PC-3 (cell line): ENCODE results near the gene SNCAIP. TPM values are rescaled to one million over a fixed set of nuclear protein-coding genes. Genes with fewer than 3 reads are reported as not detected.

ENCODE experiments used
- ATAC-seq: fragments of 200-7000 bp; cut with Tn5 transposase; 2 replicates; pipeline ENCODE4 v1.9.1; 2020; ENCODE audit warnings: mild to moderate bottlenecking, moderate library complexity
- BruUV-seq: library from RNA; stranded (reverse); fragments of 400-500 nt; replicated peaks from 2 replicates; lab custom pipeline; 2021; lab: Mats Ljungman, UMichigan
- CTCF ChIA-PET: fragments of 300-600 bp; sonication (Branson Sonifier 250); formaldehyde crosslinking; loops from one replicate; lab custom pipeline; 2022; ENCODE audit warnings: antibody characterized with exemption; lab: Charles Lee
- POLR2A ChIA-PET: fragments of 300-600 bp; sonication (Branson Sonifier 250); formaldehyde crosslinking; loops from one replicate; lab custom pipeline; 2022; ENCODE audit warnings: antibody characterized with exemption; ENCODE audit not compliant: unreplicated experiment; lab: Charles Lee
- DNase-seq: peaks from one replicate; pipeline ENCODE4 v3.0.0-alpha.2; 2015
- H2AFZ ChIP-seq: fragments of 300-600 bp; sonication (generic); 2 replicates; pipeline ENCODE4 v1.6.0; 2016; ENCODE audit warnings: antibody characterized with exemption, low read length
- H3F3A ChIP-seq: fragments of 300-600 bp; sonication (generic); one replicate; pipeline ENCODE4 v1.6.0; 2017; ENCODE audit warnings: antibody characterized with exemption, low read length, control low read depth, mild to moderate bottlenecking; ENCODE audit not compliant: unreplicated experiment
- H3K27ac ChIP-seq: fragments of 300-600 bp; sonication (generic); 2 replicates; pipeline ENCODE4 v1.5.1; 2016; ENCODE audit warnings: mild to moderate bottlenecking, low read length
- H3K27me3 ChIP-seq: fragments of 300-600 bp; sonication (generic); 2 replicates; pipeline ENCODE4 v1.6.1; 2016; ENCODE audit warnings: low read length, mixed read lengths
- H3K36me3 ChIP-seq: fragments of 300-600 bp; sonication (generic); 2 replicates; pipeline ENCODE4 v1.6.1; 2016; ENCODE audit warnings: low read depth, mixed run types, low read length, mixed read lengths
- H3K4me1 ChIP-seq: fragments of 300-600 bp; sonication (generic); 2 replicates; pipeline ENCODE4 v1.5.1; 2016; ENCODE audit warnings: low read length; ENCODE audit not compliant: insufficient read depth
- H3K4me2 ChIP-seq: fragments of 300-600 bp; sonication (generic); 2 replicates; pipeline ENCODE4 v1.6.0; 2016; ENCODE audit warnings: low read length
- H3K4me3 ChIP-seq: fragments of 300-600 bp; sonication (generic); 2 replicates; pipeline ENCODE4 v1.5.1; 2016; ENCODE audit warnings: mild to moderate bottlenecking, low read length, mixed read lengths
- H3K79me2 ChIP-seq: fragments of 300-600 bp; sonication (generic); 2 replicates; pipeline ENCODE4 v1.6.1; 2017; ENCODE audit warnings: low read length, mixed read lengths
- H3K9ac ChIP-seq: fragments of 300-600 bp; sonication (generic); 2 replicates; pipeline ENCODE4 v1.6.0; 2016; ENCODE audit warnings: mild to moderate bottlenecking, low read length
- H3K9me2 ChIP-seq: fragments of 300-600 bp; sonication (generic); replicated peaks from 2 replicates; pipeline ENCODE4 v1.6.1; 2016; ENCODE audit warnings: mixed run types, low read length, mixed read lengths
- H3K9me3 ChIP-seq: fragments of 300-600 bp; sonication (generic); 2 replicates; pipeline ENCODE4 v1.6.1; 2016; ENCODE audit warnings: low read length, mixed read lengths
- H4K20me1 ChIP-seq: fragments of 300-600 bp; sonication (generic); 2 replicates; pipeline ENCODE4 v1.6.1; 2016; ENCODE audit warnings: low read length, mixed read lengths
- CTCF ChIP-seq: fragments of 300-600 bp; sonication (generic); conservative IDR thresholded peaks from 2 replicates; pipeline ENCODE4 v1.5.1; 2017; ENCODE audit warnings: antibody characterized with exemption, low read depth, mild to moderate bottlenecking, low read length
- EZH2 ChIP-seq: fragments of 300-600 bp; sonication (generic); IDR thresholded peaks from one replicate; pipeline ENCODE4 v1.6.1; 2017; ENCODE audit warnings: antibody characterized with exemption, mild to moderate bottlenecking, low read length; ENCODE audit not compliant: unreplicated experiment
- EZH2phosphoT487 ChIP-seq: fragments of 300-600 bp; sonication (generic); IDR thresholded peaks from 2 replicates; pipeline ENCODE4 v1.6.1; 2018; ENCODE audit warnings: mild to moderate bottlenecking, antibody characterized with exemption, low read length, borderline replicate concordance
- intact Hi-C: fragments of 100-400 bp; cut with micrococcal nuclease; formaldehyde crosslinking; loops from 2 replicates; pipeline ENCODE4 v1.9.0; 2023
- total RNA-seq: library from RNA; depleted of rRNA; stranded (reverse); fragments of >200 nt; gene quantifications from 2 replicates; pipeline ENCODE4 v1.2.3, GENCODE V29; 2014

Gene SNCAIP
- total RNA-seq, 1 experiment from 2014 or later, result not detected

GRCh38 chr5:122384739-122385235 lies 72.8 kb downstream of the SNCAIP start:
- no TSS peak for BruUV-seq
- CTCF ChIA-PET, result no interaction called here
- H3K4me3 ChIP-seq, result no peak overlapping the region

GRCh38 chr5:122385286-122385685 lies 73.2 kb downstream of the SNCAIP start:
- Histone ChIP-seq H3K27me3 (no peaks in the 10 kb centered on the region), H3K9me2 (no peaks in the 10 kb centered on the region), H2AFZ (no peak overlapping the region), H3K79me2 (no peaks in the 10 kb centered on the region), H3F3A (no peaks in the 10 kb centered on the region), H3K36me3 (no peaks in the 10 kb centered on the region), H3K9ac (no peak overlapping the region), H3K4me1 (no peaks in the 10 kb centered on the region), H3K4me2 (no peak overlapping the region), H3K9me3 (no peaks in the 10 kb centered on the region), H4K20me1 (no peaks in the 10 kb centered on the region), H3K4me3 (no peak overlapping the region), H3K27ac (no peak overlapping the region)
- BruUV-seq, result no TSS peak
- POLR2A ChIA-PET, result no interaction called here
- intact Hi-C loops, result no loop called here
- CTCF ChIA-PET, result no interaction called here
- no peak for DNase-seq
- no peak for ATAC-seq
- TF ChIP-seq EZH2phosphoT487 (no peak), CTCF (no peak), EZH2 (no peak)

More at GRCh38 chr5:122384739-122385235, 72.8 kb downstream of the SNCAIP start:
- intact Hi-C loops, result no loop called here
- Histone ChIP-seq H3F3A (no peaks in the 10 kb centered on the region), H3K27me3 (no peaks in the 10 kb centered on the region), H3K9ac (no peak overlapping the region), H3K79me2 (no peaks in the 10 kb centered on the region), H3K27ac (no peak overlapping the region), H2AFZ (no peak overlapping the region), H3K9me3 (no peaks in the 10 kb centered on the region), H3K4me1 (no peaks in the 10 kb centered on the region), H4K20me1 (no peaks in the 10 kb centered on the region), H3K4me2 (no peak overlapping the region), H3K9me2 (no peaks in the 10 kb centered on the region), H3K36me3 (no peaks in the 10 kb centered on the region)
- POLR2A ChIA-PET, result no interaction called here
- ATAC-seq (no peak), DNase-seq (no peak)
- TF ChIP-seq EZH2phosphoT487, result no peak
- TF ChIP-seq CTCF, result no peak
- TF ChIP-seq EZH2, result no peak

GRCh38 chr5:122385808-122386207 lies 73.8 kb downstream of the SNCAIP start:
- Histone ChIP-seq H3K9me2 (no peaks in the 10 kb centered on the region), H3K9ac (no peak overlapping the region), H3K36me3 (no peaks in the 10 kb centered on the region), H3K4me1 (no peaks in the 10 kb centered on the region), H3K27ac (no peak overlapping the region), H2AFZ (no peak overlapping the region), H3K79me2 (no peaks in the 10 kb centered on the region), H3K27me3 (no peaks in the 10 kb centered on the region), H4K20me1 (no peaks in the 10 kb centered on the region), H3K9me3 (no peaks in the 10 kb centered on the region), H3F3A (no peaks in the 10 kb centered on the region), H3K4me3 (no peak overlapping the region), H3K4me2 (no peak overlapping the region)
- intact Hi-C loops, result no loop called here
- ATAC-seq, result no peak
- no peak for TF ChIP-seq EZH2phosphoT487
- no peak for TF ChIP-seq CTCF
- TF ChIP-seq EZH2, result no peak
- POLR2A ChIA-PET, result no interaction called here
- no TSS peak for BruUV-seq
- CTCF ChIA-PET, result no interaction called here
- no peak for DNase-seq
